Activated CD4-positive, alpha-beta T cell treated with anti-CD3 and anti-CD28 coated beads for 36 hours (primary cell): Measurements from ENCODE around the gene ASTN1. TPM values are rescaled to one million over a fixed set of nuclear protein-coding genes. Genes with fewer than 3 reads are reported as not detected.

Experiments
- ATAC-seq: fragments of 200-7000 bp; cut with Tn5 transposase; one replicate; pipeline ENCODE4 v1.10.0; 2021; ENCODE audit warnings: mild to moderate bottlenecking, moderate library complexity
- CTCF ChIA-PET: fragments of 350-600 bp; sonication (Branson Sonifier 250); formaldehyde crosslinking; loops from one replicate; lab custom pipeline; 2021; ENCODE audit warnings: antibody characterized with exemption; lab: Charles Lee
- POLR2A ChIA-PET: fragments of 350-600 bp; sonication (Branson Sonifier 250); formaldehyde crosslinking; loops from one replicate; lab custom pipeline; 2021; ENCODE audit warnings: antibody characterized with exemption, inconsistent platforms; lab: Charles Lee
- DNase-seq: peaks from one replicate; pipeline ENCODE4 v3.0.0-alpha.2; 2020
- H3K27ac Mint-ChIP-seq: one replicate; pipeline ENCODE4 v1.8.0; 2021; ENCODE audit warnings: mixed read lengths
- H3K27me3 Mint-ChIP-seq: one replicate; pipeline ENCODE4 v1.8.0; 2021; ENCODE audit warnings: mixed read lengths
- H3K36me3 Mint-ChIP-seq: one replicate; pipeline ENCODE4 v1.8.0; 2021; ENCODE audit warnings: low read depth, mixed read lengths
- H3K4me1 Mint-ChIP-seq: one replicate; pipeline ENCODE4 v1.8.0; 2021; ENCODE audit warnings: mixed read lengths
- H3K4me3 Mint-ChIP-seq: one replicate; pipeline ENCODE4 v1.8.0; 2021; ENCODE audit warnings: mild to moderate bottlenecking, moderate library complexity, mixed read lengths
- H3K9me3 Mint-ChIP-seq: one replicate; pipeline ENCODE4 v1.8.0; 2021; ENCODE audit warnings: low read depth, mixed read lengths
- intact Hi-C, 2 experiments: fragments of 100-400 bp; cut with DNase I in 1 of 2; cut with micrococcal nuclease in 1 of 2; formaldehyde crosslinking; loops; one replicate each; pipeline versions ENCODE4 v1.14.2 to v1.15.1; 2022 to 2024; cut with DNase I, micrococcal nuclease
- total RNA-seq, 2 experiments: library from RNA; stranded (reverse); gene quantifications; one replicate each; pipeline ENCODE4 v1.2.3, GENCODE V29; 2021

The ASTN1 gene
- total RNA-seq, 2 experiments from 2014 or later = not detected

DNA sequence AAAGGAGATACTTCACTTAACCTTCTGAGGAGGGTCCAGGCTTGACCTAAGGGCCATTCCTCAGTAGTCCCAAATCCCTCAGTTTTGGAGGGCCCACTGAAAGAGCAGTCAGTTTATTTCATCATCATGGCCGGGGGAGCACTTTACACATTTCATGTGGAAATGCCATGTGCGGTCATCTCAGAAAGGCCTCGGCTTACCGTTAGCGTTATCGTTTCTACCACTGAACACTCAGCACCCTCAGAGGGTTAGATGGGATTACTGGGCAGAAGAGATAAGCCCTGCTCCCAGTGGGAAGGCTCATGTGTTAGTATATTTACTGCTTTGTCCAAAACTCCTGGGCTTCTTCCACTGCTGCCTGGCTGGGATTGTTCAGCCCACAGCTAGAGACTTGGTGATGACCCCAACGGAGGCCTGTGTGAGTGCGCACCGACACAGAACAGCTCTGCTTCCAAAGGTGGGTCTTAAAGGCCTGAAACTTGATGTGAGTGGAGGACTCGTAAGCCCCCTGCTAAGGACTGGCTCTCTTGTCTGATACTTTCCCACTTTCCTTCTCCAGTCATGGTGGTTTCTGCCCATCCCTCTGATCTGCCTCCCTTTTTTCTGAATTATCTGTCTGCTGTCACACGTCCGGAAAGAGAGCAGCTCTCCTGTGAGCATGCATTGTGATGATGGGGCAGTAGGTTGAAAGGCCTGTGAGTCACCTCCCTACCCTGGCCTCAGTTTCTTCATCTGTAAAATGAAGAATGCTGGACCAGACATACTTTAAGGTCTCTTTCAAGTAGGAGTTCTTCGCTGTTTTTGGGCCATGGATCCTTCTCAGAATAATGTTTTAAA is 284.5 kb downstream of the ASTN1 start:
- intact Hi-C loops = no loop called here
- Mint-ChIP-seq H3K4me3 (no peak overlapping the region), H3K27ac (no peak overlapping the region), H3K9me3 (no peaks in the 10 kb centered on the region), H3K27me3 (peaks cover 3% of the 10 kb centered on the region), H3K4me1 (no peaks in the 10 kb centered on the region), H3K36me3 (no peaks in the 10 kb centered on the region)
- CTCF ChIA-PET = interaction anchor here (0.8 to 1.6 kb wide), 4 partner anchors 10 to 320 kb away, joined by 3 to 6 read pairs (median 3); no protein-coding TSS in a partner anchor
- no peak for ATAC-seq
- POLR2A ChIA-PET = no interaction called here
- no peak for DNase-seq

DNA sequence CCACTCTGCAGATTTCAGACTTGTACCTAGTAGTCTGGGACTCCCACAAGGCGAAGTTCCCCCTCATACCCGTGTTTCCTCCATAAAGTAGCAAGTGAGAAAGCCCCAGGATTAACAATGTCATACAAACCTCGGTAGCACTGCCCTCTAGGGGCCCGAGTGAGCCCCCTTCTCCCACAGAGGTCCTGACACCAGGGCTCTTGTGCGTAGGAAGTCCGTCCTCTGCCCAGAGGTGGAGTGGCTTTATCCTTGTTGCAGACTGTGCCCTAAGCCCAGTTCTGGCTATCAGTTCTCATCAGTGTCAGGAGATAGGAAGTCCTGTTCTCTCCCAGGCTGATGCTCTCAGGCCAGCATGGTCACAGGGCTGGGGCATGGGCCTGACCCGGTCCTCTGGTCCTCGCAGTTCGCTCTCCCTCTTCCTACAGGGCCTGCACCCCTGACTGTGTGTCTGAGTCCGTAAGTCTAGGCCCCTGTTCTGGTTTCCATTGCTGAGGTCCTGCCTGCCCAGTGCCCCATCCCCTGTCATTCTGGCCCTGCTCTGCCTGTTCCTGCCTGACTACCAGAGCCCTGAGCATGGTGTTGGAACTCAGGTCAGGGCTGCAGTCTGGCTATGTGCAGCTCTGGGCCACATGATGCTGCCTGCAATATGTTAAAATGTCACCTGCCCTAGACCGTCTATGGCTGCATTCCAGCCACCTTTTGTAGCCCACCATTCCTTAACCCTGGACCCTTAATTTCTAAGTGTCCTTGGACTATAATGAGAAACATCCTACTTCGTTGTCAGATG is 285.6 kb downstream of the ASTN1 start:
- Mint-ChIP-seq H3K9me3 (no peaks in the 10 kb centered on the region), H3K27ac (no peak overlapping the region), H3K4me1 (no peaks in the 10 kb centered on the region), H3K36me3 (no peaks in the 10 kb centered on the region), H3K27me3 (peaks cover 3% of the 10 kb centered on the region), H3K4me3 (no peak overlapping the region)
- ATAC-seq = no peak
- POLR2A ChIA-PET = no interaction called here
- peak; percentile 7 for DNase-seq
- CTCF ChIA-PET = no interaction called here
- intact Hi-C loops = no loop called here

- DNase-seq = no peak
- CTCF ChIA-PET = interaction anchor here (0.5 to 1.1 kb wide), 2 partner anchors 118 to 1267 kb away, joined by 3 read pairs; no protein-coding TSS in a partner anchor
- Mint-ChIP-seq H3K27me3 (peaks cover 5% of the 10 kb centered on the region), H3K36me3 (no peaks in the 10 kb centered on the region), H3K9me3 (peaks cover 2% of the 10 kb centered on the region), H3K27ac (no peak overlapping the region), H3K4me1 (no peaks in the 10 kb centered on the region), H3K4me3 (no peak overlapping the region)
- ATAC-seq = no peak
- POLR2A ChIA-PET = no interaction called here
- intact Hi-C loops = no loop called here
Observed at GRCh38 chr1:176877557-176877956, 287.0 kb downstream of the ASTN1 start.

GRCh38 chr1:176876966-176877515 is 287.5 kb downstream of the ASTN1 start:
- intact Hi-C loops = no loop called here
- Mint-ChIP-seq H3K4me1 (no peaks in the 10 kb centered on the region), H3K36me3 (no peaks in the 10 kb centered on the region), H3K27ac (no peak overlapping the region), H3K4me3 (no peak overlapping the region), H3K27me3 (peaks cover 5% of the 10 kb centered on the region), H3K9me3 (peaks cover 2% of the 10 kb centered on the region)
- DNase-seq = no peak
- CTCF ChIA-PET = interaction anchor here (0.5 kb wide), 1 partner anchor 1266 kb away, joined by 3 read pairs; no protein-coding TSS in a partner anchor
- POLR2A ChIA-PET = no interaction called here
- no peak for ATAC-seq

DNA sequence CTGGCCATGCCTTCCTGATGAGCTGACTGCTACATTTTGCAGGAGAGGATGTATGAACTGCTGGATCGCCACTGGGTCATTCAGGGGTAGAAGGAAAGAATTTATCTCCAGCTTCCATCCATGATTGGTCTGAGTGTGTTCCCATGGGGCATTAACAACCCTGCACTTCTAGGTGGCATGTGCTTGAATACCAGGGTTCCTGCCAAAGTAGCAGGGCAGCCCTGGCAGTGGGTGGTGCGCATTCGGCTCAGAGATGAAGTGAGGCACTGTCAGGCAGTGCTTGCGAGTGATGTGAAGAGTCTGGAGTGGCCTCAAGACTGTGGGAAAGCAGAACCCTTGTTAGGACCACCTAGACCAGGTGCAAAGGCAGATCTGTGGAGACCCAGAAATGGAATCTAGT is 294.9 kb downstream of the ASTN1 start:
- CTCF ChIA-PET = interaction anchor here (0.9 kb wide), 1 partner anchor 11 kb away, joined by 3 read pairs; no protein-coding TSS in a partner anchor
- H3K27ac Mint-ChIP-seq = no peak overlapping the region
- H3K36me3 Mint-ChIP-seq = no peaks in the 10 kb centered on the region
- peaks cover 2% of the 10 kb centered on the region for H3K27me3 Mint-ChIP-seq
- ATAC-seq (no peak), DNase-seq (no peak)
- no peaks in the 10 kb centered on the region for H3K4me1 Mint-ChIP-seq
- POLR2A ChIA-PET = no interaction called here
- peaks cover 2% of the 10 kb centered on the region for H3K9me3 Mint-ChIP-seq
- no peak overlapping the region for H3K4me3 Mint-ChIP-seq
- intact Hi-C loops = no loop called here

GRCh38 chr1:176866011-176866714 is 298.3 kb downstream of the ASTN1 start:
- DNase-seq = no peak
- H3K36me3 Mint-ChIP-seq = no peaks in the 10 kb centered on the region
- no peak overlapping the region for H3K4me3 Mint-ChIP-seq
- H3K27me3 Mint-ChIP-seq = peaks cover under 1% of the 10 kb centered on the region
- intact Hi-C loops = no loop called here
- ATAC-seq = no peak
- H3K9me3 Mint-ChIP-seq = no peaks in the 10 kb centered on the region
- ChIA-PET POLR2A (no interaction called here), CTCF (no interaction called here)
- H3K4me1 Mint-ChIP-seq = no peaks in the 10 kb centered on the region
- no peak overlapping the region for H3K27ac Mint-ChIP-seq

DNA sequence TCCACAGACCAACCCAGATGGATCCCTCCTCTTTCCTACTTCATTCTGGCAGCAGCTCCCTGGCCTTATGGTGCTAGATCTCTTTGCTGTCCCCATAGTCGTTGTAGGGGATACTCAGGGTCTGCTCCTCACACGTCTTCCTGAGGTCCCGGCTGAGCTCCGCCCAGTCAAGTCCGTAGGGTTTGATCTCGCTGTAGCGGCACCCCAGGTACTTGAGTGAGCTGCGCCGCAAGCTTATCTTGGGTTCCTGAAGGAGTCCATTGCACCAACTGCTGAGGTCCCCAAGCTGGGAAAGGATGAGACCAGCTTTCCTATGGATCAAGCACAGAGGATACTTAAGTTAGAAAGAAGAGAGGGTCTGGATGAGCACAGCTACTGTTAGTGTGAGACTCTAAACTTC is 300.3 kb downstream of the ASTN1 start:
- DNase-seq (no peak), ATAC-seq (no peak)
- no peaks in the 10 kb centered on the region for H3K4me1 Mint-ChIP-seq
- POLR2A ChIA-PET = no interaction called here
- peaks cover 1% of the 10 kb centered on the region for H3K27me3 Mint-ChIP-seq
- H3K27ac Mint-ChIP-seq = no peak overlapping the region
- intact Hi-C loops = no loop called here
- CTCF ChIA-PET = no interaction called here
- no peaks in the 10 kb centered on the region for H3K9me3 Mint-ChIP-seq
- no peaks in the 10 kb centered on the region for H3K36me3 Mint-ChIP-seq
- H3K4me3 Mint-ChIP-seq = no peak overlapping the region

DNA sequence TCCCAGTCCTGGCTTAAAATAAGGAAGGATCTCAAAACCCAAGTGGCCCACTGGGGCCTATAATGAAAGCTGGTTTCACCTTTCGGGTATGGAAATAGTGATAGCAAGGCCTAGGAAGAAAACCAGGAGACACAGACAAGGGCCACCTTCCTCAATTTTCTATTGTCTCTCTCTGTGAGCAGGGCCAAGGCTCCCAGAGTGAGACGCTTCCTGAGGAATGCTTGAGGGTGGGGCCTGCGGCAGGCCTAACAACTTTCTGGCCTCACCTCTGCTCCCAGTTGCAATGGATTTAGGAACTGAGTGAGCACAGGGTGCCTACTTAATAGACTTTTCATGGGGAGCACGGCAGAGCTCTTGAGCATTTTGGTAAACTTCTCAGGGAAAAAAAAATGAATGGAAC is 300.9 kb downstream of the ASTN1 start:
- DNase-seq (no peak), ATAC-seq (no peak)
- H3K4me1 Mint-ChIP-seq = no peaks in the 10 kb centered on the region
- H3K4me3 Mint-ChIP-seq = no peak overlapping the region
- peaks cover 1% of the 10 kb centered on the region for H3K27me3 Mint-ChIP-seq
- CTCF ChIA-PET = no interaction called here
- intact Hi-C loops = no loop called here
- no peak overlapping the region for H3K27ac Mint-ChIP-seq
- H3K36me3 Mint-ChIP-seq = no peaks in the 10 kb centered on the region
- POLR2A ChIA-PET = no interaction called here
- no peaks in the 10 kb centered on the region for H3K9me3 Mint-ChIP-seq

DNA sequence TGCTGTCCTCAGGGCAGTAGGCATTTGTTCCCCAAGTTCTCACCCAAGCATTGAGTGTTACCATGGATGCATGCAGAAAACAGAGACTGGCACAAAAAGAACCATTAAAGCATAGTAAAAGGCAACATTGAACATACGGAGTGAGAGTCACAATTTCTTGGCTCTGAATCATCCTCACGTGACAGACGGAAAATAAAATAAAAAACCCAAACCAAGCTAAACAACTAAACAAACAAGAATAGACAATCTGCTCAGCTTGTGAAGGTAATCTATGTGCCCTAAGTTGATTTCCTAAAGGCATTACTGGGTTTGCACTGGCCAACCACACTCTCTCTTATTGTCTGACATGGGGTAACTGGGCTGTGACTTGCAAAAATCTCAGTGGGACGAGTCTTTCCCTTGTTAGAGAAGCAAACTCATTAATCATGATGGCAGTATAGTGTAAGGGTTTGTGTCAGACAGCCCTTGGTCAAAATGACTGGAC is 306.0 kb downstream of the ASTN1 start:
- ChIA-PET POLR2A (no interaction called here), CTCF (no interaction called here)
- peaks cover 2% of the 10 kb centered on the region for H3K9me3 Mint-ChIP-seq
- DNase-seq (no peak), ATAC-seq (no peak)
- no peaks in the 10 kb centered on the region for H3K4me1 Mint-ChIP-seq
- H3K27me3 Mint-ChIP-seq = peaks cover 6% of the 10 kb centered on the region
- H3K4me3 Mint-ChIP-seq = no peak overlapping the region
- H3K27ac Mint-ChIP-seq = no peak overlapping the region
- H3K36me3 Mint-ChIP-seq = no peaks in the 10 kb centered on the region
- intact Hi-C loops = no loop called here

DNA sequence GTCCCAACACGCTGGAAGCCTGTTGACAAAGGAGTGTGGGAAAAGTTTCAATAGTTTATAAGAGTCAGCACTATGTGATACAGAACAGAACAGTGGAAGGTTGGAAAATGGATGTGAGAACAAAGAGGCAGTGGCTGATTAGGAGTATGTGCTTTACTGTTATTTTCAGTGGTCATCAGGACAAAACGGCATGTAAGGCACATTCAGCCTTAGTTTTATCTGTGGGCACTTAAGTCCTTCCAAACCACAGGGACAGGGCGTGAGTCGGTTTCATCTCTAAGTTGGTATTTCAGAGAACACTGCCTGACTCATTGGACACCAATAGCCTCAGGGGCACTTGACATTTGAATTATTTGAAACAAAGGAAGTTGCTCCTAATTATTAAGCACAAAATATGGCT is 306.9 kb downstream of the ASTN1 start:
- ChIA-PET CTCF (no interaction called here), POLR2A (no interaction called here)
- H3K4me1 Mint-ChIP-seq = no peaks in the 10 kb centered on the region
- ATAC-seq (no peak), DNase-seq (no peak)
- H3K36me3 Mint-ChIP-seq = no peaks in the 10 kb centered on the region
- intact Hi-C loops = no loop called here
- no peak overlapping the region for H3K4me3 Mint-ChIP-seq
- no peak overlapping the region for H3K27ac Mint-ChIP-seq
- H3K9me3 Mint-ChIP-seq = peaks cover 2% of the 10 kb centered on the region
- H3K27me3 Mint-ChIP-seq = peaks cover 7% of the 10 kb centered on the region
